LoVo (cell line): ENCODE results near the gene AATK.
A peak's percentile ranks its signal among the peaks of the same experiment; 100 is the strongest.

Source experiments
- DNase-seq: peaks from one replicate; pipeline ENCODE4 v3.0.0-alpha.2; 2016; ENCODE audit warnings: low spot score

Gene AATK

DNA sequence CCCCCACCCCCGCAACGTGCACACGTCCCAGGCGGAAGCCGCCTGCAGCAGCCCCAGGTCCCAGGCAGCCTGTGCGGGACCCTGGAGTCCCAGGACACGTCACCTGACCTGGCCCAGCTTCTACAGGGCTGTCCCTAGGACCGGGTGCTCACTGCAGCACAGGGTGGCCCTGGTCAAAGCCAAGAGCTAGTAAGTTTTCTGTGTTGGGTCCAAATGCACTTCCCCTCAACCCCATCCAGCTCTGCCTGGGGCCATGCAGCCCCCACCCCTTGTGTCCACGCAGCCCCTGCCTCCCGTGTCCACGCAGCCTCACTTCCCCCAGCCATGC, 22.9 kb downstream of the AATK start:
- no peak for DNase-seq

- DNase-seq = peak; percentile 77
These were observed 23.5 kb downstream of the AATK start for GRCh38 chr17:81142301-81143199.

DNA sequence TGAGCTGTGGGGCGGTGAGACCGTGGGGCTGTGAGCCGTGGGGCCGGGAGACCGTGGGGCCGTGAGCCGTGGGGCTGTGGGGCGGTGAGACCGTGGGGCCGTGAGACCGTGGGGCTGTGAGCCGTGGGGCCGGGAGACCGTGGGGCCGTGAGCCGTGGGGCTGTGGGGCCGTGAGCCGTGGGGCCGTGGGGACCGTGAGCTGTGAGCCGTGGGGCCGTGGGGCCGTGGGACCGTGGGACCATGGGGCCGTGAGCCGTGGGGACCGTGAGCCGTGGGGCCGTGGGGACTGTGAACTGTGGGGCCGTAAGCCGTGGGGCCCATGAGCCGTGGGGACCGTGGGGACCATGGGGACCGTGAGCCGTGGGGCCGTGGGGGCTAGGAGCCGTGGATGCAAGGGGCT, 25.3 kb downstream of the AATK start:
- no peak for DNase-seq

DNA sequence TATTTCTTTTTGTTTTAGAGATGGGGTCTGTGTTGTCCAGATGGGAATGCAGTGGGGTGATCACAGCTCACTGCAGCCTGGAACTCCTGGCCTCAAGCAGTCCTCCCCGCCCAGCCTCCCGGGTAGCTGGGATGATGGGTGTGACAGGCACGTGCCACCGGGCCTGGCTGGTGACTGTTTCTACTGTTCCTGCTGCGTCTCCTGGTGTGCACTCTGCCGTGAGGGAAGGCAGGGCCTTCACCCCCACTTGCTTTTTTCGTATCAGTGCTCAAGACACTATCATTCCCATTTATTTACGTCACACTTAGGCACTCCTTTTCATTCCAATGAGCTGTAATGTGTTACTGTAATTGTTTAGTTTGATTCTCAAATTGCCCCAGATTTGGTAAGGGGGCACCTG, 26.0 kb downstream of the AATK start:
- DNase-seq = no peak

- DNase-seq = no peak
These were observed 26.6 kb downstream of the AATK start for GRCh38 chr17:81139428-81139827.

DNA sequence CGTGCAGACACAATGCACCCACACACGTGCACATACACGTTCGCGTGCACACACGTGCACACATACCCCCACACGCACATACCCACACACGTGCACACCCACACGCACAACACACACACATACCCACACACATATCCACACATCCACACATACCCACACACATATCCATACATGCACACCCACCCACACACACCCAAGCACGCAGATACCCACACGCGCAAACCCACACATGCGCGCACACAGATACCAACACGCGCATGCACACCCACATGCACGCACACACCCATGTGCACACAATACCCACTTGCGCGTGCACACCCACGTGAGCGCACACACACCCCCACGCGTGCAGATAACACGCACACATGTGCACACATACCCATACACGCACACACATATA, 27.5 kb downstream of the AATK start:
- DNase-seq = no peak

GRCh38 chr17:81138083-81138482, 27.9 kb downstream of the AATK start:
- DNase-seq = no peak

- DNase-seq = no peak
These were observed 28.8 kb downstream of the AATK start for GRCh38 chr17:81137248-81137647.

- no peak for DNase-seq
These were observed 29.7 kb downstream of the AATK start for GRCh38 chr17:81136366-81136765.

DNA sequence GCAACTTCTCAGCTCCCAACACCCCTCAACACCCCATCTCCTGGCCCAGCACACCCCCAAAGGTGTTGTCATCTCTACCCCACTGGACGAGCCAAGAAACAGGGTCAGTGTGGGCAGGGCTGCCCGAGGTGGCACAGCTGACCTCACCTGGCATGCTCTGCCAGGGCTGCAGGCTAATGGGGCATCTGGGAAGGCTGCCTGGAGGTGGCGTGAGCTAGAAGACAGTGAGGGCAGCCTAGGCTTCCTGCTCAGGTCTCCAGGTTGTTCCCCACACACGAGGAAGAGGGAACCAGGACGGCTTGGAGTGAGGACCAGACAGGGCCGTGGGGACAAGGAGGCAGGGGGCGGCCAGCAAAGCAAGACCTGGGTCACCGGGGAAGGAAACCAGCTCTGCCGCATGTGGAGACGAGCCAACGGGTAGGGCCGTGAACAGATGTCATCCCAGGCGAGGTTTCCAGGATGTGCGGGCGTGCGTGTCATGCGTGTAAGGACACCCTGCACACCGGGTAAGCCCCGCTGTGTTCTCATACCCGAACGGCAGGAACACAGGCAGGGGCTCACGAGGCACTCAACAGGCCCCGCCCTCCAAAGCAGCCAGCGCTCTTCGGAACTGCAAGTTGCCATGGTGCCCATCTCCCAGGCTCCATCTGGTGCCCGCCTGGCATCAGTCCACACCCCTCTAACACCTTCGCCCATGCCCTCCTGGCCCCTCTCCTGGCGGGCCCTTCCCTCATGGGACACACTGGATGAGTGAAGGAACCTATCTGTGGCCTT, 30.3 kb downstream of the AATK start:
- DNase-seq = no peak

DNA sequence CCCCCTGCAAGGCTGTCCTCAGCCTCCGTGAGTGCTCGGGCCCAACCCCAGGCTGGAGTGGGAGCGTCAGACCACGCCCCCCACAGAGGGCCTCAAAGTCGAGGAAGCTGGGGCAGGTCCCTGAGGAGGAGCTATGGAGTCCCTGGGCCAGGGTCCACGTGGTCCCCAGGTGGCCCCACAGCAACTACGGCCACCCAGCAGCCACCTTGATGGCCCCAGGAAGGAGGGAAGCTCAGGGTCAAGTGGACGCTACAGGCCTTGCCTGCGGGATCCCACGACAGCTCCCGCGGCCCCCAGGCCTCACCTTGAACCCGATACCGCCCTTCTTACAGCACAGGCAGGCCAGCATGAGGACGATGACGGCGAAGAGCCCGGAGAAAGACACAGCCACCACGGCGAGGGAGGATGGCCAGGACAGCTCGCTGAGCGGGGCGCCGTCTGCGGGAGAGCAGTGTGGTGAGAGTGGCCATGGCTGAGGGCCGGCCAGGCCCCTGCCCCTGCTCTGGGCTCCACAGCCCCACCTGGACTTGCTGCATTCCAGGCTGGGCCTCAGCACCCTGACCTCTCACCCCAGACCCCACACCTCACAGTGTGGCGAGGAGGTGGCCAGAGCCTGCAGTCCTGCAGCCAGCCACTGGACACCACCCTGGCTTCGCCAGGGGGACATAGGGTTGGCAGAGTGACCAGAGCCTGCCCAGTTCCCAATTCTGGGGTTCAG, 31.8 kb downstream of the AATK start:
- DNase-seq = no peak

DNA sequence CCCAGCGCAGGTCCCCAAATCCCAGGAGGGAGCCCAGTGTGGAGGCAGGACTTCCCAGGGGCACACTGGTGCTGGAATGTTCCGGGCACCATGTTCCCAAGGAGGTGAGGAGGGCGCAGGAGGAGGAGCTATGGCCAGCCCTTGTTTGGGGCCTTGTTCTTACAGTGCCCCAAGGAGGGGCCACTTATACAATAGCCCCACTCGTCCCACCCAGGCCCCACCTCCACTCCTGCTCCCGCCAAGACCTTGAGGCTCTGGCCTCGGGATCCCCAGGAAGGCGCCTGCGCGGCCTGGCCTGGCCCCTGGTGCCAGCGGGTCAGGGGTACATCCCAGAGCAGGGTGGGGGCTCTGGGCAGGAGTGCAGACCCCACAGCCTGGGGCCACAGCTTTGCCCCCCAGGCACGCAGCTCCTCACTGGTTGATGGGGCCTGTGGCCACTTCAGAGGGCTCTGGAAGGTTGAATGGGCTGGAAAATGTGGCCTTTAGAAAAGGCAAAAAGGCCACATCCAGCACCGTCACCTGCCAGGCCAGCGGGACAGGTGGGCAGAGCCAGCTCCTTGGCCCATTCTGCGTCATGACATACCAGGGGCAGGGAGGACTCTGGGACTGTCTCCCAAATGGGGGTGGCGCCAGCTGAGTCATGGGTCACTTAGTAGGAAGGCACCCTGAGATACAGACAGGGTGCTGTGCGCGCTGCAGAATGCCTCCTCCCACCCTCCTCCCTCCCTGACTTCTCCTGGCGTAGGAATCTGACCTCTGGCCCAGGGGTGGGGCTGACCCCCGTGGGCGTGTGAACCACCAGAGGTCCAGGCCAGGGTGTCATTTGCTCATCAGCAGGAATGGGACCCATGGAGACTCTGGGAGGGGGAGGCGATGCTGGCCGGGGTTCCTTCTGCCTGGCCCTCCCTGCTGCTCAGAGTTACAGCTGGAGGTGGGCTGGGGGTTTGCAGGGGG, 33.0 kb downstream of the AATK start:
- DNase-seq = no peak

DNA sequence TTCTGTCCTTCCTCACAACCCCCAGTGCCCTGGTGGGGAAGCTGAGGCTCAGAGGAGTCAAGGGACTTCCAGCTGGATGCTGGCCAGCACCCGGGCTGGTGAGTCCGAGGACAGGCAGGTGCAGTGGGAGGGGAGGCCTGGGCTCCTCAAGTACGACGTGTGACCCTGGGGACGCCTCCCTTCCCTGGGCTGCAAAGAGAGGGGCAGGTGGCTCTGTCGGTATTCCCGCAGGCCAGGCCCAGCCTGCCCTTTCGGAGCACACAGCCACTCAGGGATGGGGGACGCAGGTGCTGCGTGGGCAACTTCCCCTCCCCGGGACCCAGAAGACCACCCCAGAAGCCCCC, 33.9 kb downstream of the AATK start:
- DNase-seq = no peak

GRCh38 chr17:81131486-81132196, 34.4 kb downstream of the AATK start:
- DNase-seq = peak; percentile 33

GRCh38 chr17:81130385-81131361, 35.3 kb downstream of the AATK start:
- DNase-seq = no peak

GRCh38 chr17:81129711-81130367, 36.2 kb downstream of the AATK start:
- DNase-seq = no peak

DNA sequence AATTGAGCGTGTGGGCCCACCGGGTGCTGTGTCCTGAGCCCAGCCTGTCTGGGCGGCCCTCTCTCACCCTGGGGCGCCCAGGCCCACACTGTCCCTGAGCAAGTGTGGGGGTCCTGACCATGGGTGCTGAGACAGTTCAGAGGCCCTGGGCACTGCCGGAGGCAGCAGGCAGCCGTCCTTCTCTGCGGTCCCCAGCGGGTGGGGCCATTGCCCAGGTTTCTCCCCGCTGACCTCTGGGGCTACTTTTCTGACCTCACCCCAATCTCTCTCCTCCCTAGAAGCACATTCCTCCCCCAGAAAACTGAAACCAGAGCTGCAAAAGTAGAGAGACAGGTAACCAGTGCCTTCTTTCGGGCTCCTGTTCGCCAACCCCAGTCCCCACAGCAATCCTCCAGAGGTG, 36.7 kb downstream of the AATK start:
- no peak for DNase-seq

DNA sequence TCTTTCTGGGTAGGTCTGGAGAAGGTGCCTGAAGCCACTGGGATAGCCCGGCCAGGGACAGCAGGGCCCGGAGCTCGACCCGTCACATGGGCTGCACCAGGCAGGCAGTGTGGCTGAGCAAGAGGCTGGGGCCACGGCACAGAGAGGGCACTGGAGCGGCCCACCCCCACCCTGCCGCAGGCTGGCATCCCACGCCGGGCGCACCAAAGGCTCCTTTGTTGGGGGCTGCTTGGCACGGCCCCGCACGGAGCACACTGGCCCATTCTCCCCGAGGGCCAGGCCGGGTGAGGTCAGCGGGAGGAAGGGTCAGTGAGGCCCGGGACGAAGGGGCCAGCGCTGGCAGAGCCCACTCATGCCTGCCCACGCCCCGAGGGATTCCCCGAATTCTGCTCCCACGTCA, 37.2 kb downstream of the AATK start:
- DNase-seq = no peak

DNA sequence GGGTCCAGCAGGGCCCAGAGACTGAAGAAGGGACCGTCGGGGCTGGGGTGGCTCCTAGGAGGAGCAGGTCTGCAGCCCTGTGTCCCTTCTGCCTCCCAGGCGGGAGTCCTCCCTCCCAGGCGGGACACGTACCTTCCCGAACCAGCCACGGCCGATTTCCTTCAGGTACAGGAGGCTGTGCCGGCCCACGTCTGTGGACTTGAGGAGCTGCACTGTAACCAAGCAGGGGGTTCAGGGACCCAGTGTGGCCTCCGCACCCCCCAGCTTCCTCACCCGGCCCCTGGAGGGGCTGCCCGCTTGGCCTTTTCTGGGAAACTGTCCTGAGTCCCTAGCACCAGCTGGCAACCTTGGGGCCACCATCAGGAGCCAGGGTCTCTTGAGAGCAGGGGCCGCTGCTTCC, 37.7 kb downstream of the AATK start:
- DNase-seq = no peak
